22Rv1 (cell line): ENCODE measurements around the gene WNT9A.
A peak's percentile ranks its signal among the peaks of the same experiment; 100 is the strongest.

Experiments
- H3K27ac ChIP-seq: fragments of 450-650 bp; 2 replicates; pipeline ENCODE4 v1.5.1; 2017
- CTCF ChIP-seq: fragments of 450-650 bp; IDR thresholded peaks from 2 replicates; pipeline ENCODE4 v1.5.1; 2017; ENCODE audit warnings: mild to moderate bottlenecking
- ZFX ChIP-seq: fragments of 450-650 bp; IDR thresholded peaks from 2 replicates; pipeline ENCODE4 v1.6.1; 2017; ENCODE audit warnings: antibody characterized with exemption, borderline replicate concordance

The WNT9A gene

GRCh38 chr1:227904541-227905335 lies 43.0 kb downstream of the WNT9A start:
- no peak overlapping the region for H3K27ac ChIP-seq
- TF ChIP-seq ZFX (no peak), CTCF (no peak)

GRCh38 chr1:227903614-227904501 lies 43.9 kb downstream of the WNT9A start:
- H3K27ac ChIP-seq, result no peak overlapping the region
- TF ChIP-seq CTCF (no peak), ZFX (no peak)

DNA sequence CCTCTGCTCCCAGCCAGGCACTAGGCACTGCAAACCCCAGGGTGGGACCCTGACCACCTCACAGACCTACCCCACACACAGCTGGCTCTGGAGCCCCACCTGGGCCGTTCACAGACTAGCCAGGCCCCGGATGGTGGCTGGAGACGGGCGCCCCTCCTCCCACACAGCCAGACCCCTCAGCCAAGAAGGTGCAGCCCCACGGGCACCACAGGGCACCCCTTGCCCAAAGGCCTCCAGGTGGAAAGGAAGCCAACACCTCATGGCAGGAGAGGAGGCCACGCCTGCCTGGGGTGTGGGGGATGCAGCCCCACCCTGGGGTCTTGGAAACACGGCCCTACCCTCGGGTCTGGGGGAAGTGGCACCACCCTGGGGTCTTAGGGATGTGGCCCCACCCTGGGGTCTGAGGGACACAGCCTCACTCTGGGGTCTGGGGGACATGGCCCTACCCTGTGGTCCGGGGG lies 44.6 kb downstream of the WNT9A start:
- no peak overlapping the region for H3K27ac ChIP-seq
- no peak for TF ChIP-seq ZFX

DNA sequence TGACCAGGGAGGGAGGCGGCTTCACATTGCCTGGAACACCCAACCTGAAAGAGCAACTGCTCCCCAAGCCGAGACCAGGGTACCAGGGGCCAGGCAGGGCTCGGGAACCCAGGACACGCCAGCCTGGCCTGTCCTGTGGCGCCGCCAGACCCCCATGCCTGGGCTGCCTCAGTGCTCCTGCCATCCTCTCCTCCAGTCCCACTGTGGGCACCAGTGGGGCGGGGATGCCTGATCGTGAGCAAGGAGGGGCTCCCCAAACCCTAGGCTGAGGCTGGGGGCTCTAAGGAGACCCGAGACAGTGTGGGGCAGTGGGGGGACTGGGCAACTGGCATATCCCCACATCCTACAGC lies 45.1 kb downstream of the WNT9A start:
- no peak for TF ChIP-seq ZFX
- no peak for TF ChIP-seq CTCF
- H3K27ac ChIP-seq, result no peak overlapping the region

DNA sequence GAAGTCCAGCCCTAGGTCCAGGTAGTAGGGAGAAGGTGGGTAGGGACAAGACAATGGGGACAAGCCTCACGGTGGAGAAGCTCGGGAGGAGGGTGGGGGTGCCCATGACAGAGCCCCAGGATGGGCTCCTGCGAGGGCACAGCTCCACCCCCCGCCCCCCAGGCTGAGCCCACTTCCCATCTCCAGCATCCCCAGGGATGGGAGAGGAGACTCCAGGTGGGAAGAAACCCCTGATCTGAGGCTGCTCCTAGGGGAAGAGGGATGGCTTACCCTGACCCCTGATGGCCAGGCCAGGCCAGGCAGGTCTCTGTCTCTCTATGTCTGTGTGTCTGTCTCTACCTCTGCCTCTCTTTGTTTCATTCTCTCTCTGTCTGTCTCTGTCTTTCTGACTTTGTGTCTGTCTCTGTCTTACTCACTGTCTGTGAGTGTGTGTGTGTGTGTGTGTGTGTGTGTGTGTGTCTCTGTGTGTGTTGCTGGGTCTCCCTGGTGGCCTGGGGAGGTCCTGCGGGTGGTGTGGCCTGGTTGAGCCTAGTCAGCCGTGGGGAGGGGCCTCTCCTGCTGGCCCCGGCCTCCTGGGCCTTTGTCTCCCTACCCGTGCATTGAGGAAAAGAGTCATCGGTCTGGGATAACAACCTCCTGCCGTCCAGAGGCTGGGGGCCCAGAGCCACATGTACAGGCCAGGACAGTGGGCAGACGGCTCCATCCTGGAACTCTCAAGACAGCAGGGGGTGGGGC lies 45.7 kb downstream of the WNT9A start:
- no peak overlapping the region for H3K27ac ChIP-seq
- TF ChIP-seq ZFX (no peak), CTCF (peak; percentile 28; the same call in 1 of the 2 replicates)

GRCh38 chr1:227901239-227901905 lies 46.4 kb downstream of the WNT9A start:
- TF ChIP-seq CTCF (no peak), ZFX (no peak)
- no peak overlapping the region for H3K27ac ChIP-seq

DNA sequence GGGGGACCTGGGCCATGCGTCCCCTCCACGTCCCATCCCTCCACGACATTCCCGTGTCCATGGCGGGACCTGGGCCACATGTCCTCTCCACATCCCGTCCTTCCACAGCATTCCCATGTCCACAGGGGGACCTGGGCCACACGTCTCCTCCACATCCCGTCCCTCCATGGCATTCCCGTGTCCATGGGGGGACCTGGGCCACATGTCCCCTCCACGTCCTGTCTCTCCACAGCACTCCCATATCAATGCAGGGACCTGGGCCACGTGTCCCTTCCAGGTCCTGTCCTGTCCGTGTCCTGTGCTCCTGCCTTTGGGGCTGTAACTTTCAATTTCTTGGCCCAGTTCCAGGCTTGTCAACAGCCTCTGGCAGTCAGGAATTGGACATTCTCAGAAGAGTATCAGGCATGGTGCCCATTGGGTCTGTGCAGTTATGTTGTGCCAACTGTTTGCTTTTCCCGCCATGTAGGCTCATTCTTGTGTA lies 47.1 kb downstream of the WNT9A start:
- no peak overlapping the region for H3K27ac ChIP-seq
- TF ChIP-seq CTCF (no peak), ZFX (no peak)
